Activated CD4-positive, alpha-beta T cell treated with anti-CD3 and anti-CD28 coated beads, Interleukin-2, amount 10 ng/mL, durations not matched to agents 7 days and 5 days (primary cell): ENCODE measurements around the gene C4orf33. TPM values are rescaled to one million over a fixed set of nuclear protein-coding genes. Genes with fewer than 3 reads are reported as not detected.

ENCODE experiments used
- total RNA-seq, 2 experiments: library from RNA; stranded (reverse); gene quantifications; one replicate each; pipeline ENCODE4 v1.2.3, GENCODE V29; 2021

C4orf33 gene
- total RNA-seq, 2 experiments from 2014 or later: 17.8 to 18.6 TPM

Other genes starting within 250 kb of the C4orf33 start
- 10 to 100 TPM; 32.8 to 36.9 TPM for gene SCLT1, start 2.6 kb upstream of the C4orf33 start, total RNA-seq